H54 (cell line): Measurements from ENCODE around the gene BRD8.
"Not testable (repeated sequence)": the region's sequence is repeated elsewhere in the genome, so short reads cannot be mapped to it uniquely, and the experiment has no call there.

ENCODE experiments used
- DNase-seq: peaks from one replicate; pipeline ENCODE4 v3.0.0; 2011; ENCODE audit warnings: low spot score, mixed read lengths; ENCODE audit not compliant: insufficient read length
- FAIRE-seq: peaks from 3 replicates; lab custom pipeline; 2011; peaks lifted over from hg19 to GRCh38; lab: Jason Lieb, UNC
- POLR2A ChIP-seq: IDR thresholded peaks from 2 replicates; pipeline ENCODE4 v1.6.1; 2011; ENCODE audit warnings: low read depth, mild to moderate bottlenecking, low read length

BRD8 gene

GRCh38 chr5:138180183-138180782, 1.9 kb upstream of the BRD8 start:
- no peak for FAIRE-seq
- no peak for TF ChIP-seq POLR2A

GRCh38 chr5:138179277-138179857, 937 bp upstream of the BRD8 start:
- FAIRE-seq (no peak), DNase-seq (no peak)
- TF ChIP-seq POLR2A = no peak

More at GRCh38 chr5:138180183-138180782, 1.9 kb upstream of the BRD8 start:
- DNase-seq = peak; percentile 15

- no peak for FAIRE-seq
- peak; percentile 26 for DNase-seq
- TF ChIP-seq POLR2A = no peak
These were observed 402 bp downstream of the BRD8 start for GRCh38 chr5:138177941-138178515.

- TF ChIP-seq POLR2A = no peak
- no peak for FAIRE-seq
- DNase-seq = no peak
These were observed 8.1 kb downstream of the BRD8 start for GRCh38 chr5:138170299-138170698.

- DNase-seq = no peak
- no peak for FAIRE-seq
- no peak for TF ChIP-seq POLR2A
These were observed 9.3 kb downstream of the BRD8 start for GRCh38 chr5:138169124-138169523.

- DNase-seq (no peak), FAIRE-seq (no peak)
- no peak for TF ChIP-seq POLR2A
These were observed 14.7 kb downstream of the BRD8 start for GRCh38 chr5:138163721-138164120.

GRCh38 chr5:138160706-138161105, 17.7 kb downstream of the BRD8 start:
- DNase-seq = no peak
- TF ChIP-seq POLR2A = no peak
- FAIRE-seq = no peak

- no peak for TF ChIP-seq POLR2A
- DNase-seq = no peak
- no peak for FAIRE-seq
These were observed 18.8 kb downstream of the BRD8 start for GRCh38 chr5:138159666-138160065.

- TF ChIP-seq POLR2A = no peak
- FAIRE-seq (no peak), DNase-seq (no peak)
These were observed 20.8 kb downstream of the BRD8 start for GRCh38 chr5:138157626-138158025.

GRCh38 chr5:138155977-138156376, 22.5 kb downstream of the BRD8 start:
- not testable (repeated sequence) for DNase-seq, FAIRE-seq

- FAIRE-seq = no peak
- TF ChIP-seq POLR2A = no peak
- peak; percentile 33 for DNase-seq
These were observed 28.9 kb downstream of the BRD8 start for GRCh38 chr5:138149530-138149929.

GRCh38 chr5:138148811-138149210, 29.6 kb downstream of the BRD8 start:
- DNase-seq = no peak
- no peak for TF ChIP-seq POLR2A
- FAIRE-seq = peak; percentile 97

- not testable (repeated sequence) for FAIRE-seq, DNase-seq
These were observed 34.9 kb downstream of the BRD8 start for GRCh38 chr5:138143578-138143977.

GRCh38 chr5:138141734-138142133, 36.7 kb downstream of the BRD8 start:
- FAIRE-seq = no peak
- TF ChIP-seq POLR2A = no peak
- no peak for DNase-seq

GRCh38 chr5:138140268-138140667, 38.2 kb downstream of the BRD8 start:
- FAIRE-seq (no peak), DNase-seq (no peak)
- TF ChIP-seq POLR2A = no peak
